ENCODE data around the gene C2.

GRCh38 chr6:31915756-31916155, 11.8 kb upstream of the C2 start:
- TF ChIP-seq POLR2A (IDR thresholded peaks at IDR 0.05) (no peak), POLR2AphosphoS5 (IDR thresholded peaks at IDR 0.05) (no peak), EP300 (IDR thresholded peaks at IDR 0.05) (no peak)
- TF ChIP-seq, protein P1, sequence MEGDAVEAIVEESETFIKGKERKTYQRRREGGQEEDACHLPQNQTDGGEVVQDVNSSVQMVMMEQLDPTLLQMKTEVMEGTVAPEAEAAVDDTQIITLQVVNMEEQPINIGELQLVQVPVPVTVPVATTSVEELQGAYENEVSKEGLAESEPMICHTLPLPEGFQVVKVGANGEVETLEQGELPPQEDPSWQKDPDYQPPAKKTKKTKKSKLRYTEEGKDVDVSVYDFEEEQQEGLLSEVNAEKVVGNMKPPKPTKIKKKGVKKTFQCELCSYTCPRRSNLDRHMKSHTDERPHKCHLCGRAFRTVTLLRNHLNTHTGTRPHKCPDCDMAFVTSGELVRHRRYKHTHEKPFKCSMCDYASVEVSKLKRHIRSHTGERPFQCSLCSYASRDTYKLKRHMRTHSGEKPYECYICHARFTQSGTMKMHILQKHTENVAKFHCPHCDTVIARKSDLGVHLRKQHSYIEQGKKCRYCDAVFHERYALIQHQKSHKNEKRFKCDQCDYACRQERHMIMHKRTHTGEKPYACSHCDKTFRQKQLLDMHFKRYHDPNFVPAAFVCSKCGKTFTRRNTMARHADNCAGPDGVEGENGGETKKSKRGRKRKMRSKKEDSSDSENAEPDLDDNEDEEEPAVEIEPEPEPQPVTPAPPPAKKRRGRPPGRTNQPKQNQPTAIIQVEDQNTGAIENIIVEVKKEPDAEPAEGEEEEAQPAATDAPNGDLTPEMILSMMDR (IDR thresholded peaks at IDR 0.05), result no peak
